CD4-positive, alpha-beta T cell treated with Interleukin-4 for 1 hour (primary cell): ENCODE data around the gene IMMP2L.
"Not testable (repeated sequence)": the region's sequence is repeated elsewhere in the genome, so short reads cannot be mapped to it uniquely, and the experiment has no call there.

Experiments used
- DNase-seq, 2 donors: peaks; one replicate each; pipeline ENCODE4 v3.0.0-alpha.2; 2020 to 2022

Gene IMMP2L

DNA sequence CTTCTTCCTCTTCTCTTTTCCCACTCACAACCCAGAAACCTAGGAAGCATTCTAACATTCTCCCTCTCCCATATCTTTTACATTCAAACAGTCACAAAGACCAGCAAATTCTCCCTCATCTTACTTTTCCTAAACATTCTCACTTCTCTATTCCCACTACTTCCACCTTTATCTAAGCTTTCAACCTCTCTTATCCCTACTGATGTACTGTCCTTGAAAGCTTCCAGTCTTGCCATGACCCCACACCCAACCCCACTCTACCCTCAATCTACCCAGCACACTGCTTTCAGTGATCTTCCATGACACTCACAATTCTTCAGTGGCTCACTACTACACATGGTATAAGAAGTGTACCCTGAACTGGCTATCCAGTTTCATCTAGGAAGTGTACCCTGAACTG, 5.3 kb downstream of the IMMP2L start:
- DNase-seq = no peak

DNA sequence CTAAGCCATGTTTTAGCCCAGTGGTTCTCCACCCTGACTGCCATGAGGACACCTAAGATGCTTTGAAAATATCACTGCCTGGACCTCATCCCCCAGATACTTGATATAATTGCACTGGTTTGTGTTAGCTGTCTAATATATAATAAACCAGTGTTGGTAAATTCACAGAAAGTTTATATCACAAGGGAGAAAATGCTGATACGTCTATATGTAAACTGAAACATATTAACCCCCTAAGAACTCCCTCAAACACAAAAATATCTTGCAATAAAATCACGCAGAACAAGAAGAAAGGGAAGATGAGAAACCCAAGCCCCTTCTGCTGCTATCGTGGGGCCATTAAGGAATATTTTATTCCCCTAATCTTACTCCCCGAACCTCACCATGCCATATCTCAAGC, 8.2 kb downstream of the IMMP2L start:
- no peak for DNase-seq

DNA sequence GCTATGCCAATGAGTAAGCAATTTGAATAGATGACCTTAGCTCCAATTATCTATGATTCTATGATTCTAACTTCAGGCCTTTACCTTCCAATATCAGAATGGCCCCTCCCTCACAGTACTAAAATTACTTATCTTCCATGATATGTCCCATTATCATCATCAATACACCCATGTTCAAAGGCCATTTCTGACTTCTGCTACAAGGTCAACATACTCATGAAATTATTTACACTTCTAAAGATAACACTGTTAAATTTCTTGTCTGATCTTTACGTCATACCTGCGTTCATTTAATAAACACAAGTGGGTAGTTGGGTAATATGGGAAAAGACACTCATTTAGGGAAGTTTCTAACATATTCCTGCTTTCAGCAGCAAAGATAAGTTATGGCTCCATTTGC, 21.2 kb downstream of the IMMP2L start:
- DNase-seq = no peak

DNA sequence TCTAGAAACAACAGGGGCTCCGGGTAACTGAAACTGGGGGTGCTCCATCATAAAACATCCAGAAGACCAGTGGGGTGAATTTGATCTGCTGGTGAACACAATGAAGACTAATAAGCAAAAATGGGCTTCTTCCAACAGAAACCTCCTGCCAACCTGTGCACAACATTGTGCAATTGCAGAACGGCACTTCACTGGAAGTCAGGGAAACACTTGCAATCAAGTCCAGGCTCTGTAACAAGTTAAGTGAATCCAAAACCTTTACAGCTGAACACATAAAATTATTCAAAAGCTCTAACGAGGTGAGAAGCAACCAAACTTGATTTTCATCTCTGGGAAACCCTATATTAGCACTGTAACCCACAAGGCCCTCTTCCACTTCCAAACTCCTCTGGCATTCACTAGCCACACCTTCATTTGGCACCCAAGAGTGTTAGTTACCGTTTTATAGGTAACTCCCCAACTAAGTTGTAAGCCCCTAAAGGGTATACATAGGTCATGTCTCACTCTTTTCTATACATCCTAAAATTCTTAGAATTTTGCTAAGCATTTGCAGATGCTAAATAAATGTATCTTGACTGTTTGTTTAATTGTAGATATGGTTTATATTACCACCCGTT, 22.0 kb downstream of the IMMP2L start:
- no peak for DNase-seq

DNA sequence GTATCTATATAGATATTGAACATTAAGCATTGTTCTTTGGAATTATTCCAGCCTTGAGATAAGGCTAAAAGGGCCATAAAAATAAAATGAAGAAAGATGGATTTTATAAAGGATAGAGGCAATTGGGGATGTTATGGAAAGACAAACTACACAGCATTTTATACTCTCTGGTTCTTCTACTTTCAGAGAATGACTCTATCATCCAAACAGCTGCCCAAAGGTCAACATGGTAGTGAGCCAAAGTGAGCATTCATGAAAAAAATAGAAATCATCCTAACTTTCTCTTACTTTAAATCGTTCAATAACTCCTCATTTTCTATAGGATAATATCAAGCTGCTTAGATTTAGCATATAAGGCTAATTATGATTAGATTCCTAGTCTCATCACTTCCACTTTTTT, 25.2 kb downstream of the IMMP2L start:
- DNase-seq = no peak

DNA sequence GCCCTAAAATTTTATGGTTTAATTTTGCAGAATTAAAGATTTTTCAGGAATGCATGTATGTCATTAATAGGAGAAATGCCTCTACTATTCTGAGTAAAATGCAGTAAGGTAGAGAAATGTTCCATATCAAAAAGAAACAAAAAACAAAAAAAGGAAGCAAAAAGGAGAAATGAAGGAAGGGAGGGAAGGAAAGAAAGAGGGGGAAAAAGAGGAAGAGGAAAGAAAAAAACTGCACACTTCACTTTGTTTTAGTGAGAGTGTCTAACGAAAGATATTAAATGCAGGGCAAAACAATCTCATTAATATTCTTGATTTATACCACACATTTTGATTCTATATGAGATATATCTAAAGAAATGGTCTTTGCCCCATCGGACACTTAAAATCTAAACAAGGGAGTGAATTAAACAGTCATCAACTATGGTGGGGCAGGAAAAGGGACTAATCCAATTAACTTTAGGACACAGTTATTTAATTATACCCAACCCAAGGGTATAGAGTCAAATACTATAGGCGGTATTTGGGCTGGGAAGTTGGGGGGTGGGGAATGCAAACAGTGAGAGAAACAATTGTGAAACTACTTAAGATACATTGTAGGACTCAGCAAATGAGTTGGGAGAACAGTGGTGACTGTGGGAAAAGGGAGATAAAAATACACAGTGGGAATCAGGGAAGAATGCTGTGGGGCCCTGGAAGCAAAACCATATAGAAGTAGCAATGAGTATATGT, 27.0 kb downstream of the IMMP2L start:
- DNase-seq = no peak

DNA sequence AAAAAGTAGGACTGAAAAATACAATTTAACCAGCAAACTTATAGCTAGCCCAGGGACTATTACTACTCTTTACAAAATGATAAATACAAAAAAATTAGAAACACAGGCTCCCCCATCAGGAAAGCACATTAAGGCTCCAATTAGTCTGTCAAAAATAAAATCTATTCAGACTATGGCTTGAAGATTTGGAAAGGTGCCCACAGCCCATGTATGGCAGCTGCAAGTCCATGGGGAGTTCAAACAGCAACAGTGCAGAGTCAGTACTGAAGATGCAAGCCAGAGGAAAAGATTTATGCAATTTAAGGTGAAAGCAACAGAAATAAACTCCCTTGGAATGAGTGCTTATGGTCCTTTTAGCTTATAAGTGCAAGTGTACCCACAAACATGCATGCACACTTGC, 29.7 kb downstream of the IMMP2L start:
- no peak for DNase-seq

DNA sequence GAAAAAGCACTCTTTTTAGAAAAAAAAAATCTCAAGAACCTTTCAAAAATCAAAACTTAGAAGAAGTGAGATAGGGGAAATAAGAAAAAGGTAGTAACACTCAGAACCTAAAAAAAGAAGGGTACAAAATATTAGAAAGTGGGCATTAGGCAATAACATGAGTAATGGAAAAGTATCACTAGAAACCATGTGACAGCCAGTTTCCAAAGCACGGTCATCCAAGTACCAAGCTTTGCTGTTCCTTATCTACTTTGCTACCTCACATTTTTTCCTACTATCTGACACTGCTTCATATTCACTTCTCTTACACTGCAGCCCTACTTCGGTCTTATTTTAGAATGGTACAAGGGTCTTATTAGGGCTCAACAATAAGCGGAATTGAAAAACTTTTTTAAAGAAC, 30.3 kb downstream of the IMMP2L start:
- no peak for DNase-seq

DNA sequence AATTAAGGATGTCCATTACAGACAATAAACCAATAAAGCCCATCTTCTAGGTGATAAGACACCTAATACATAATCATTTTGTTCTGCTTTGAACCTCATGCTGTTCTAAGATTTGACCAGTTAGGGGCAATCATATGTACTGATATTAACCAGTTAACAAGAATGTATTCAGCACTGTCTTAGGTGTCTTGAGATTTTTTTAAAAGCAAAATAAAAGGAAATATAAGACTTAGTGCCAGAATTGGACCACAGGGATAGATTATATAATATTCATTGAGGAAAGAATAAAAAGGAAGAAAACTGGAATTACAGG, 32.0 kb downstream of the IMMP2L start:
- no peak for DNase-seq

DNA sequence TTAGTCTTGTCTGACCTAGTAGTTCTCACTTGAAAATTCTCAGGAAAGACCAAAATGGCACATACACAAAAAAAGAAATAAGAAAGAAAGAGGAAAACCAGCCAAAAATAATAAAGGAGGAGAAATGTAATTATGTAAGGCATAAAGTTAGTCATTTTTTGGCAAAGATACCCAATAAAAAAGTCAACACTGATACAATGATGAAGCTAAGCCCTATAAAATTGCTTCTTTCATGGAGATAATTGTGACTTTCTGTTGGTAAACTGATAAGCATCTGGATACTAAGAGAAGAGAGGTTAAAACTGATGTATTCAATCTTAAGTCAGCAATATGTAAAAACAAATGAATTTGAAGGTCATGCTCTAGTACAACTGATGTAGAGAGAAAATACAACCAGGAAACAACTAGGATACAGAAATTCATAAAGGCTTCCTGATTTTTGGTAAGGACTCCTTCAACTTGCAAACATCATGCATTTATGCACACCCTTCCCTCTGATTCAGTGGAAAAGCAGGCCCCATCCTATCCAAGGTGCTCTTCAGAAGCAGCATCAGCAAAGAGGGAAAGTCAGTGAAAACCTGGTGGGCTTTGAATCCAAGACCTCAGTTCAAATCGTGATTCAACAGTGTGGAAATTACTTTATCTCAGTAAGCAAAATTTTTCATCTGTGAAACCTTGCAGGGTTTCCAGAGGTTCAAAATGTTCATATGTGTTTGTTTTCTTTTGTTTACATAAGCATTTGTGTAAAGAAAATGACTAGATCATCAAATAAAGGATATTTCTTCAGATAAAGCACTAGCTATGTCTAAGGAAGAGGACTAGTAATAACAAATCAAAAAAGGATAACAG, 32.6 kb downstream of the IMMP2L start:
- DNase-seq = no peak

DNA sequence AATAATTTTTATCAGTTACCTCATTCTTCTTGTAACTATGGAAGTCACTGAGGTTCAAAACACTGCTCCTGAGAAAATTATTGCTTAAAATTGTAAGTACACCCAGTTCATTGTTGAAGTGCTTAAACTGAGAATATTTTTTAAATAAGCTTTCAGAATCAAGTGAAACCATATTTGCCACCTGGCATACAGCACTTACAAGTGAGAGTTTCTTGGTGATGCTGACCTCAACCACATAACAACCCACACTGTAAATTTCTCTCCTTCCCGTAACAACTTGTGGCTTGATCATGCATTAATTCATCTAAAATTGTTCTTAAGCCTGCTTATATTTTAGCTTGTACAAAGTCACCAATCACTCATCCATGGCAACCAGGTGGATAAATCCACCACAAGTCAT, 34.0 kb downstream of the IMMP2L start:
- peak in 1 of 2 donors; percentile 8 for DNase-seq

DNA sequence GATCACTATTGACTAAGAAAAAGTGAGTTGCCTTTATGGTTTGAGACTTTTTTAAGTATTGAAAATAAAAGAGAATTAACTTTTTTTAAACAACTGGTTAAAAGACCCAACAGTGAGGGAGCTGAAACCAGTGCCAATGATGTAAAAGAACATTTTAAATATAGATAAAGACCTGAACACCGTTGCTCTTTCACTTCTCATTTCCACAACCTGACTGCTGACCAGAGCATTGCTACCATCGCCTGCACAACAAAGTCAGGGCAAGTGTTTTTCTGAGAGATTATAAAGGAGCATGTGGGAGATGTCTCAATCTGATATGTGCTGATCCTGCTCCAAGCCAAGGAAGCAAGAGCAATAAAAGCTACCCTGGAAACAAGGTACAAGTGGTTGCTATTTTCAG, 34.7 kb downstream of the IMMP2L start:
- DNase-seq = no peak

DNA sequence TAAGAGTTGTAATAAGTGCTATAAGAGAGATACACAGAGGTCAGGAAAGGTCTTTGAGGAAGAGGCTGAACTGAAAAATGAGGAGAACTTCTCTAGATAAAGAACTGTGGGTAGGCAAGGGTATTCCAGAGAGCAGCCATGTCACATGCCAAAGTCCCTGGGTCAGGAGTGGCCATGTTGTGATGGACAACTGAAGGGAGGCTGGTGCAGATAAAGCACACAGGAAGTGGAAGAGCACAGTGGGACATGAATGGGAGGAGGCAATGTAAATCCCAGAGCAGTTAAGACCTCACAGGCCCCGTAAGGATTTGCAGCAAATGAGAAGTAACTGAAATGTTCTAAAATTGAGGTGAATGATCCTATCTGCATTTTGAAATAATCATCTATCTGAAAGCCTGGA, 37.2 kb downstream of the IMMP2L start:
- DNase-seq = no peak

DNA sequence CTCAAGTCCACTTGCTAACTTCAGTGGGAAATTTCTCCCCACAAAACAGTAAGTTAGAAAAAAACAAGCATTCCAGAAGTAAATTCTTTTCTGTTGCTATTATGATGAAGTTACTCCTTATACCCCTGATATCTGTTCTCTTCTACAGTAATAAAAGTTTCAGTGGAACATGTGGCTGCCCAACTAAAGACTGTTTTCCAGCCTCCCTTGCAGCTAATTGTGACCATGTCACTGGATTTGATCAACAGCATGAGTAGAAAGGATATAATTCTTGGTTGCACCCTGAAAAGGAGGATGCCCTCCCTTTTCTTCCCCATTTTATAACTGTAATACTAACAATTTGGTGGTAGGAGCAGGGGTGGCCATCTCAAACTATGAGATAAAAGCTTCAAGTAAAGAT, 40.6 kb downstream of the IMMP2L start:
- DNase-seq = no peak

DNA sequence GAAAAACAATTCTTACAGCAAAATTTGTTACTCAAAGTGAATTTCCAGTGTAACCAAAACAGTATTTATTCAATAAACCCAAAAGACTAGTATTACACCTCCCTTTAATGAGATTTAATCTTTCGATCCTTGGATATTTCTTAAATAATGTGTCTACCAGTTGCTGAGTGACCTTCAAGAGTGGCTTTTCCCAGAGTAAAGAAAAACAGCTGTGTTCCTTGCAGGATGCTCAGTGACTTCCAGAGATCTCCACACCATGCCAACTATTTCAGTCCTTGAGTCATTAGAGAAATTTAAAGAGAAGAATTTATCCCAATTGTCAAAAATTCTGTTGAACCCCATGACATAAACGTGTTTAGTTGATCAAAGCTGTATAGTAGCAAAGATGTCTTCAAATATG, 44.0 kb downstream of the IMMP2L start:
- no peak for DNase-seq

DNA sequence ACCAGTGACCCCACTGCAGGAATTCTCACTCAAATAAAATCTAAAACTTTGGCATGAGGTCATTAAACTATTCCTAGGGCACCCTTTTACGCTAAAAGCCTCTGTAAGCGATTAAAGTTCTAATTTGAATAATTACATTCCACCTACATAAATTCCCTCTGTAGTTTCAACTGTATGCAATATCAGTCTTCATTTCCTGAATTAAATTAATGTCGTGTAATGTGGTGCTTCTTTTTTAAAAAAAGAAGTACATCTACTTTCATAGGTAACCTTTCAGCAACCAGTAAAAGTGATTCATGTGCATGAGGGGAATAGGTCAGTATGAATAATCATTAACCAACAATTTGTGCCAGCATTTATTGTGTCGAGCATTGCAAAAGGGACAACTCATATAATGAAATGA, 44.7 kb downstream of the IMMP2L start:
- no peak for DNase-seq

DNA sequence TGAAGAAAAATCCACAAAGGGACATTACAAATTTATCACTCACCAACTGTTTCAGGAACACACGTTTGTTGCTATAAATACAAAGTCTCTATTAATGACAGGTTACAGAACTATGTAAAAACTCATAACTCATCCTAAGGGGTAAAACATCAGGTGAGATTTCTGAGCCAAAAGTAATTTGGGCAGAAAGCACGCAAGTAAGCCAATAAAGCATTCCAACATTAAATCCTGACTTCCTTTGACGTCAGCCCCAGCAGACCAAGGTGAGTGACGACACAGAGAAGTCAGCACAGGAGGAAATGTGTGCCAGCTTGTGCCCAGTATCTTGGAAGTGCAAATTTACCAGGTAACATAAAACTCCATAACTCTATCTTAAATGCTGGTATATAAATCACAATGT, 45.7 kb downstream of the IMMP2L start:
- DNase-seq = no peak

DNA sequence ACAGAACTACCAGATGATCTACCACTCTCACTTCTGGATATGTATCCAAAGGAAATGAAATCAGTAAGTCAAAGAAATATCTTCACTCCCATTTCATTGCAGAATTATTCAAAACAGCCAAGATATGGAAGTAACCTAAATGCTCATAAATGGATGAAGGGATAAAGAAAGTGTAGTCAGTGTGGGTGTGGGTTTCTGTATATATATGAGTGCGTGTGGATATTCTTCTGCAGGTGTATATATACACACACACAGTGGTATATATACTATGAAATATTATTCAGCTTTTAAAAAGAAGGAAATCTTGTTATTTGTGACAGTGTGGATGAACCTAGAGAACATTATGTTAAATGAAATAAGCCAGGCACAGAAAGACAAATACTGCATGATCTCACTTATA, 48.7 kb downstream of the IMMP2L start:
- DNase-seq = no peak

DNA sequence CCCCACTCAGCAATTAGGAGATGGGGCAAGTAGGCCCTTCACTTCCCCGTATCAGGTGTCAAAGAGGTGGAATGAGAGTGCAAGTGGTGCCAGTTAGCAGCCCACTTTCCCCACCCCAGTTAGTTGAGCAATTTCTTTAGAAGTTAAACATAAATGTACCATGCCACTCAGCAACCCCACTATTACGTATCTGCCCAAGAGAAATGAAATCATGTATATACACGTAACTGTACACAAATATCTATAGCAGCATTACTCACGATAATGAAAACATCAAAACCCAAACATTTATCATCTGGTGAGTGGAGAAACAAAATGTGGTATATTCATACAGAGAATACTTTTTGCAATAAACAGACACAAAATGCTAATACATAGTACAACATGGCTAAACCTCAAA, 50.4 kb downstream of the IMMP2L start:
- DNase-seq = no peak

DNA sequence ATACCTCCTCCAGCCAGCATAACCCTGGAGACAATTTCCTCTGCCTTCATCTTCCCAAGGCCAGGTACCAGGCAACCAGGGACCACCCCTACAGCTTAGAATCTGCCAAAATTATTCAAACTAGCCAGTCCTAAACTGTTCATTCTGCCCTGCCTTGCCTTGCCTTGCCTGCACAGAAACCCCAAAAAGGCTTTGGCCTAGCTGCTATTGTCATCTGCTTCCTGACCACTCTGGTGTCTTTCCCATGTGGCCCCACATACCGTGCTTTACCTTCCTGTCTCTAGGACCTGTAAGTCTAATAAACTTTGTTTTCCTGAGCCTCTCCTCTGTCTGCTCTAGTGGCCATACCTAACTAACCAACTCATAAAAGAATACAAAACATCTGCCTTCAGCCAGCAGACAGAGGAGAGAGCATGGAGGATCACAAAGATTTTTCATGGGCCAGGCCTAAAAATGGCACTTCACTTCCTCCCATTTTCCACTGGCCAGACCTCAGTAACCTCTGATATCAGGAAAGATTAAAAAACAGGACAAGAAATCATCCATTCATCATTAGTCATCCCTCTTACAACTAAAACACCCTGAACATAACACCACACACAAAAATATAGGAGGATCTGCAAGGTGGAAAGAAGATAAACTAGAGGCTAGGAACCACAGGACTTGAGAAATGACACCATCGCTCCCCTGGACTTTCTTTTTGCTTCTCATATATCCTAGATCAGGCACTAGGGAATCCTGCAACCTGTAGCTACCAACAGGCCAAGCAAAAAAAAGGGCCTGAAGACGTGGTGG, 51.5 kb downstream of the IMMP2L start:
- no peak for DNase-seq

DNA sequence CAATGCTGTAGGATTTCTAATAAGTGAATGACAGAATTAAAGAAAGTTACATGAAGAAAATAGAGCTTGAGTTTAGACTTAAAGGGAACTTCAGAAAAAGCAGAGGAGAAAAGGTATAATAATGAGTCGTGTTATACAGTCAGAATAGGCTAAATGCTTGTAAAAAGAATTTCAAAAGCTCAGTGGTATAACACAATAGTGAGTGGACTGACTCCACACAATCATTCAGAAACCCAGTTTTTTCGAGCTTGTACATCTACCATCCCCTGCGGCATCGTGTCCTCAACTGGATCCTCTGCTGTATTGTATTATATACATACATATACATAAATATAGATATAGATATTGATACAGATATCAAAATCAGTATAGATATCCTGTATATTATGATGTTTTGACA, 52.2 kb downstream of the IMMP2L start:
- no peak for DNase-seq

DNA sequence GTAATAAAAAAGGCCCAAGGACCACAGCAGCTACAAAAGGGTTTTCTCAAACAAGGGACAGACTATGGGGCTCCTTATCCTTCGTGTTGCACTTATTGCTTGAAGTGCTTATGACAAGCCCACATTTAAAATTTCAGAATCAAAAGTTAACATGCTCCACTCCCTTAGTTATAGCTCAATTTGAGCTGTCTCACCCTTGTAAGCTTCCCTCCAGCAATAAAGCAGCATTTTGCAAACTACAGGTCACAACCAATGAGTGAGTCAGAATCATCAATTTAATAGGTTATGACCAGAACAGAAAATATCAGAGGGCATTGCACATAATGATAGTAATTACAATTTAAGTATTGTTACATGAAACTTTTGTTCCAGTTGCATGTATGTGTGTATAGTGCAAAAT, 53.0 kb downstream of the IMMP2L start:
- DNase-seq = no peak

DNA sequence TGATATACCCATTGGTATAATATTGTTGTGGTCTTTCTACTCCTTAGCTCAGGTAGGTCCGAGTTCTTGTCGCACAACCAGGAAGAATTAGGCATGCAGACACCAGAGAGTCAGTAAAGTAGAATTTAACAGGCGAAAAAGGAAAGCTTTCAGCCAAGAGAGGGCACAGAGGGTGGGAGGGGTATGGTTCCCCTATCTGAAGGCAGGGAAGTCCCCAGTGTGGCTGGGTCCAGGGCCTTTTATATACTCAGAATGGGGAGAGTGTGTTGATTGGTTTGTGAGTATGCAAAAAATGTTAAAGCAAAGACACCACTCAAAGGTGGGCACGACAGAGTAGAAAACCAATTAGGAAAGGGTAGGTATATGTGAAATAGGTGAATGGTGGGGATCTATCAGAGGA, 53.9 kb downstream of the IMMP2L start:
- DNase-seq = no peak

DNA sequence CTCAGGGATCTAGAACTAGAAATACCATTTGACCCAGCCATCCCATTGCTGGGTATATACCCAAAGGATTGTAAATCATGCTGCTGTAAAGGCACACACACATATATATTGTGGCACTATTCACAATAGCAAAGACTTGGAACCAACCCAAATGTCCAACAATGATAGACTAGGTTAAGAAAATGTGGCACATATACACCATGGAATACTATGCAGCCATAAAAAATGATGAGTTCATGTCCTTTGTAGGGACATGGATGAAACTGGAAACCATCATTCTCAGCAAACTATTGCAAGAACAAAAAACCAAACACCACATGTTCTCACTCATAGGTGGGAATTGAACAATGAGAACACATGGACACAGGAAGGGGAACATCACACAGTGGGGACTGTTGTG, 56.9 kb downstream of the IMMP2L start:
- DNase-seq = not testable (repeated sequence)
